HuH-7.5 (cell line): ENCODE measurements around the gene CSMD2.

Experiments
- DNase-seq: peaks from one replicate; pipeline ENCODE4 v3.0.0; 2011; ENCODE audit warnings: low spot score

Gene CSMD2

DNA sequence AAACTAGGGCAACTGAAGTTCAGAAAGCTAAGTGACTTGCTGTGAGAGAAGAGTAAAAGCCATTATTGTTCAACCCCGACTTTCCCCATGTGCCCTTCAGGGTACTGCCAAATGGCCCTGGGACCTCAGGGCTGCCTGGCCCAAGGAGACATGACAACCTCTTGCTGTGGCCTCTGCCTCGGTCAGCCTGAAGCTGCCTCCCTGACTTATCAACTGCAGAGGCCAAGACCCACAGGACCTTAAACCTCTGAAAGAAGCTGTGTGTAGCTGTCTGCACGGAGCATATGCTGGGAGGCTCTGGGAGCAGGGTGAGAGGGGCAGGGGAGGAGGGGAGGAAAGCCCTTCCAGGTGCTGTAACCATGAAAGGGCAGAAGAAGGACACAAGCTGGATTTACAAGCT, 265.3 kb downstream of the CSMD2 start:
- DNase-seq: no peak

DNA sequence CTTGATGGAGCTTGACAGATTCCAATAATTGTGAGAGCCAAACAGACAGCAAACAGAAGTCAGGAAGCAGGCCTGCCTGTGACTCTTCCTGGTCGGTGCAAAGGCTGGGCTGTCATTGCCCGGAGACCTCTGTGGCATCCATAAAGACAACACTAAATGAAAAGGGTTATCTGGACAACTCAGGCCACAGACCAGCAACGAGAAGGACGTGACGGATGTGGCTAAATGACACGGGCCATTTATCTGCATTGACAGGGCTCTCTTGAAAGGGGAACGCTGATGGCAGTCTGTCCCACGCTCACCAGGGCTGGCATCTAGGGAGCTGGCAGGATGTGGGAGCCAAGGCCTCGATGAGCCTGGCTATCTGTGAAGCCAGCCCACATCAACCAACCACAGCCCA, 266.1 kb downstream of the CSMD2 start:
- no peak for DNase-seq

DNA sequence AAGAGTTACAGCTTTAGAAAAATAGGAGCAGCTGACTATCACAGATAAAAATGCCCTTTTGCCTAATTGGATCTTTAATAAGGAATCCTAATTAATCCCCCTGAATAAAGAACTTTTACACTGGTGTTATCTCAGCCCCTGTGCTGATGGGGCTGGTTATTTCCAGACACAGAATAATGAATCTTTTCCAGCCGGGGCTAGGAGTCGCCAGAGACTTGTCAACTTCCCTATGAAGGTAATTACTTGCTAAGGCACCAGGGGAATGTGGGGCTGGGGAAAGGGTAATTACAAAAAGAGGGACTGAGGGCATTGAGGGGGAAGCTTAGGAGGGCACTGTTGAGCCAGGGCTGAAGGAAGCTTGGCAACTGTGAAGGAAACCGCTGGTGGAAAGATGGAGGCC, 266.6 kb downstream of the CSMD2 start:
- no peak for DNase-seq

DNA sequence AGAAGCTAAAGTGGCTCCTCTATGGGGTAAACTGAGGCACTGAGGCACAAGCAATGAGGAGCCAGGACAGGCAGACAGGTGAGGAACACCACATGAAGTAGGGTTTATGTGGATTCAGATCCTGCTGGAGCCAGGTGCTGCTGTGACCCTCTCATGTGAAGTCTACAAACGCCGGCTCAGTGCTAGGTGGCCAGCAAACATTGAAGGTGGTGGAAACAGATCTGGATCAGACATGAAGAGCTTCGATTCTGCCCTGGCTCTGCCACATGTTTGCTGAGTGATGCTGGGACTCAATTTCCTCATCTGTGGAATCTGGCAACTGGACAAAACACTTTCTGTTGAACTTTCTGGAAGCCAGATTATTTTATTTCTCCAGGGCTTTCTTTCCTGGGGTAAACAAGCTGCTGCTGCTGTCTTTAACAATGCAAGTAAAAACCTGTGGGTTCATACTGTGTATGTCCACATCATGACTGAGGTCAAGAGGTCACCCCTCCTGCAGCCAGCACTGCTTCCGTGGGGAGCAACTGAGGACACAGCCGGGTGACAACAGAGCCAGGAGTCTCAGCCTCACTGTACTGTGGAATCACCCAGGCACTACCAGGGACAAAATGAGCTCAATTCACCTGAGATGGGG, 267.8 kb downstream of the CSMD2 start:
- no peak for DNase-seq

DNA sequence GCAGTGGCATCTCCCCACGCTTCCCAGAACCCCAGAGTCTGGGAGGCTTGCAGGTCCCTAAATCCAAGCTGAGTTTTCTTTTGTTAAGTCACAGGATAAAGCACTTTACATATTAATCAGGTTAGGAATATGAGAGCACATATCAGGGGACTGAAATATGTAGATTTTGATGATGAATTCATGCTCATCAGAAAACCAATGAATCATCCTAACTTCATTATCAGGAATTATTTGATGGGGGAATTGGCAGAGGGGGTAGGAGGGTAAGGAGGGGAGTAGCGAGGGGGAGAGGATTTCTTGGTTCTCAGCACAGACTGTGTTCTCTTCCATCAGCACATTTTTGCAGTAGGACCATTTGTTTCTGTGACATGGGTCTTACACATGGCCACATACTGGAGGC, 269.1 kb downstream of the CSMD2 start:
- DNase-seq: no peak

DNA sequence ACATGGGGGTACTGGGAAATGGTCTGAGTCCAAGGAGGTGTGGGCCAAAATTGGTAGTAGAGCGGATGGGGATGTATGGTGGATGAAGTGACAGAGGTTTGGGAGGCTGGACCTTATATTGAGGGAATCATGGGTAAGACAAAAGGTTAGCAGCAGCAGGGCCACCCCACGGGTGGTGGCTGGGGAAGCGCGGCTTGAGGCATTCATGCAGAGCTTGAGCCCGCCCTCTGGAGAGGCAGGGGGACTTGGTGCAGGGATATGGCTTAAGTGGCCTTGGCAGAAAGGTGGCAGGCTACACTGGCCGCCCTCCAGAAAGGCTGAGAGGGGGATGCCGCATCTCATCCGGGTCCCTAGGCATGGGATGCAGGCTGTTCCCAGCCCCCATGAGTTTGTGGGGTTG, 269.6 kb downstream of the CSMD2 start:
- DNase-seq: no peak

DNA sequence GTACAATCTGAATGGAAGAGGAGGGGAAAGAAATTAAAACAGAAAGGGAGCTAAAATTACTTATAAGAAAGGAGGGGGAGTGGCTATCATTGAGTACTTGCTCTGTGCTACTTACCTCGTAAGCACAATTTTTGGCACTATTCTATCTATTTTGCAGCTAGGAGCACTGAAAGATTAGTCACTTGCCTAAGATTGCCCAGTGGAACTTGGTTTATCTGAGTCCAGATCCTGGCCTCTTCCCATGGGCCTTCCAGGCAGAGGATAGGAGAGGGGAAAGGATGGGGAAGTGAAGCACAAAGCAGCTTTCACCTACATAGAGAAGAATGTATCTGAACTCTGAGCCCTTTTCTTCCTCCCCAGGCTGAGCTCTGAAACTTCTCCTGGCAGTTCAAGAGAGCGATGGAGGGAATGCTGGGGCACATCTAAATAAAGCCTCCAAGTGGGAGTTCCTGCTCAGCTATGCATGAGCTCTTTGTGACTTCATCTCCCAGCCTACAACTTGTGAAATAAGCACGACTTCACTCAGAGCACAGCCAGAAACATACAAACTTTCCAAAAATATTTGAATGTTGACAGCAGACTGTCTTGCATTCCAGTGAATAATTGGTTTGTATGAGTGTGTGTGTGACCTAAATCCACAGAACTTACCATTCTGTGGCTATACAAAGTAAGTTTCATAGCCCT, 271.7 kb downstream of the CSMD2 start:
- DNase-seq: no peak

DNA sequence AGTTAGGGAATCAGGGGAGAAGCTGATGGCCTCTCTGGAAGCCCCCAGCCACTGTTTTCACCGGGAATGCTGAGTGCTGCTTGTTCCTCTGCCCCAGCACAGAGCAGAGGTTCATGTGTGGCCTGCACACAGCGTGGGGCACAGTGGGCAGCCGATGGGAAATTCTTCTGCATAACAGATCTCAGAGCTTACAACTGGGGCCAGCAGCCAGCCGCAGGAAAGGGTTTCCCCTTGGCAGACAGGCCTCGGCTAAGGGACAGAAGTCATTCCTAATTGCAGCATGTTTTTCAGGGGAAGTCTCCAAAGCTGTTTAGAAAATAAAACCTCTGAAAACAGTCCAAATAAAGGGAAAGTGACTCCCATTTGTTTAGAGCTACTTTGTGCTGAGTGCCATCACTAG, 278.5 kb downstream of the CSMD2 start:
- no peak for DNase-seq

DNA sequence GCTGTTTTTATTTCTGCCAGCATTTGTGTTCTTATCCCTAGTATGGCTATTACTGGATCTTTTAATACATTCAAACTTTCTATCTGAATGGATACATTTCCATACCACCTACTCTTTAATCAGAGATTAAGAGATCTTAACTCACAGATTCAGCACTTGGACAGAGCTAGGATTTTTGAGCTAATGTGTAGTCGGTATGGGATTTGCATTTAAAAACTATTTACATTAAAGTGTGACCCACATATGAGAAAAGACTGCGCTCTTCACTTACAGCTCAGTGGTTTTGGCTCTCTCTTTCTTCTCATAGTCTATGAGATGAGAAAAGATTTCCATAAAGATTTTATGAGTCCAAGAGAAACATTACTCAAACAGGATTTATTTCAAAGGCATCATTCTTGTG, 284.7 kb downstream of the CSMD2 start:
- DNase-seq: no peak

DNA sequence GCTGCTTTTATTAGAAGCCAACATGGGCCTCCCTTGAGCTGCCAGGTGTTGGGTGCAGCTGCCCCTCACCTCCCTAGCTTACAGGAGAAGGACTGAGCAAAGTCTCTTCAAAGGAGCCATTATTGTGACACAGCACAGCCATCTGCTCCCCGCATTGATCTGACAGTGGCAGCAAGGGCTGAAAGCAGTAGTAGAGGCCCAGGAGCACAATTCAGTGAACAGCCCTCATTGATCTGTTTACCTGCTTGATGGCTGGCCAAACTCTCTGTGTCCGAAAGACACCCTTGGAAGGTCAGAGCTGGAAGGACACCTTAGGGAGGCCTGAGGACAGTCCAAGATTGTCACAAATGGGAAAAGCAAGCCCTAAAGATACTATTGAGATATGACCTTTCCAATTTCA, 286.6 kb downstream of the CSMD2 start:
- no peak for DNase-seq

DNA sequence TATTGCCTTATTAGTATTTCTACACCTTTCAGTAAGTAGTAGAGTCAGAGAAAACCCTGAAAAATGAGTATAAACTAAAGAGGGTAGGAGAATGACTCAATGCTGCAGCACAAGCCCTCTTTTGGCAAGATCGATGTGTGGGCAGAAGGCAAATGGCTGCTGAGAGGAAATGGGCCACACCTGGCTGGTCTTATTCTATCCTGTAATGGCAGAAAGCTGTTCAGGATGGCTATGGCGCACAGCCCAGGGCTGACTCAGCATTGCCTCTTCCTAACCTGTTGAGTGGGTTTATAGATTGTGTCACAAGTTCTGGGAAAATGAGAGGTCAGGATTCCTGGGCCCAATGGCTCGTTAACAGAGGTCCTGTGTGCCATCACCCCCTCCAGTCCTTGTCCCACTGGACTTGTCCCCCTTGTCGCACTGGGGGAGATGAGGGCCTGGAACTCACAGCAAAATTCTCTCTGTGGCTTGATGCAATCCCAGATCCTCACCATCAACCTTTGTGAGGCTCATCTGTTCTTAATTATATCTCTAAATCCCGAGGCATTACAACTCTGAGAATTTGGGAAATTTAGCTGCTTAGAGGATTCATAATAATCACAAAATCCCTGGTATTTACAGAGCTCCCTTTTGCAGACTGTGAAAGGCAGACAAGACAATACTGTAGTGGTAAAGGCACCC, 287.9 kb downstream of the CSMD2 start:
- DNase-seq: no peak

DNA sequence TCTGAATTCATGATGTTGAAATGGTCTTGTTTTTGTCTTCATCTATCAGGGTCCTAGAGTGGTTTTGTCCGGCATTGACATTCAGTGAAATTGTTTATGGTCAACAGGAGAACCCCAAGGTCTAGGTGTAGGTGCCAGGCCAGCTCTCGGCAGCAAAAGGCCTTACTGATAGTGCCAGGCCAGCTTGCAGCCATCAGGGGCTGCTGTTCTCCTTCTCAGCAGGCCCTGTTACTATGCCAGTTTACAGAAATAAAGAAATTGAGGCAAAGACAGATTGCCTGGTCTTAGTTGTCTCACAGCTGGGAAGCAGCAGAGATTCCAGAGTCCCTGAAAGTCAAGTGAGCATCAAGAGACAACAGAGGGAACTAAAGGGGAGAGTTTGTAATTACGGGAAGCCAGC, 289.2 kb downstream of the CSMD2 start:
- DNase-seq: no peak

DNA sequence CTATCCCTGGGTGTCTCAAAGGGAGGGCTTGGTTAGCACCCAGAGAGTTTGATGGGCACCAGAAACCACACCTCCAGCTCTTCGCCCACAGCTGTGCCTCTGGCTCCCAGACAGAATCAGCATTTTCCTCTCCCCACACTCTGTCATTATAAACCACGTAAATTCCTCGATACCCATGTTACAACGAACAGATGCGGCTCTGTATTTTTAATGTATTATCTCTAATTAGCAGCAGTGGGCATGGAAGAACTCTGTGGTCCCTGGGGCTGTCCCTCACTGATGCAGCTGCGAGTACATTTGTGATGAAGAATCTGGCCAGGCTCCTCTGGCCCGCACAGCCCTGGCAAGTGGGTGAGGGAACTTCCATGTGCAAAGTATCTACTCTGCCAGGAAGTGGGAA, 290.4 kb downstream of the CSMD2 start:
- no peak for DNase-seq

DNA sequence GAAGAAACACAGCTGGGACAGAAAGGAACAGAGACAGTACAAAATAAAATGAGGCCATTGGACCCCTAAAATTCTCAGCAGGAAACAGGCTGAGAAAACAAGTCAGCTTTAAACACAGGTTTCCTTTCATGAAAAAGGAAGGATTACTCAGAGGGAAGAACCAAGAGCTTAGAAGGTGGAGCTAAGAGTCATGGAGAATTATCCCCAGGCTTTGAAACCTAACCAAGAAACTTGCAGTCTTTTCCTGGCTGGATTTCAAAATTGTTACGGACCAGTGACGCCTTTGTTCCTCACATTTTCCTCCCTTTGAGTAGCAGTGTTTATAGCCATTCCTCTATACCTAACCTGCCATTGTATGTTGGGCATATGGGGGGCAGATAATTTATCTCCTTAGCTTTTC, 292.3 kb downstream of the CSMD2 start:
- DNase-seq: no peak

DNA sequence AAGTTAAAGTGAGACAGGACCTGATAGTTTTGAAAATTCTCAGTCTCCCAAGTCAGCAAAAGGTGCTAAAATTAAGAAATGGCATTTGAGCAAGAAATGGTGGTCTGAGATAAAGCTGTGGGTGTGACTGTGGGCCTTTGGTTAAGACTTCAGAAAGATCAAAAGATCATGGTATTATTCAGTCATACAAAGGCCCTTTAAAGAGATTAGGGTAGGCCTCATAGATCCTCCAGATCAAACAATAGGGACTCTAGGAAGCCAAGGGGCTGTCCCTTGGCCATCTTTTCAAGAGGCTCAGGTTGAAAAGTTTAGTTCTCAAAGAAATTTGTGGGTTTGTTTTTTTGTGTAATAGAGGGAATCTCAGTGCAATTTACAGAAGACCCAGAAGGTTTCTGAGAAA, 292.8 kb downstream of the CSMD2 start:
- no peak for DNase-seq

DNA sequence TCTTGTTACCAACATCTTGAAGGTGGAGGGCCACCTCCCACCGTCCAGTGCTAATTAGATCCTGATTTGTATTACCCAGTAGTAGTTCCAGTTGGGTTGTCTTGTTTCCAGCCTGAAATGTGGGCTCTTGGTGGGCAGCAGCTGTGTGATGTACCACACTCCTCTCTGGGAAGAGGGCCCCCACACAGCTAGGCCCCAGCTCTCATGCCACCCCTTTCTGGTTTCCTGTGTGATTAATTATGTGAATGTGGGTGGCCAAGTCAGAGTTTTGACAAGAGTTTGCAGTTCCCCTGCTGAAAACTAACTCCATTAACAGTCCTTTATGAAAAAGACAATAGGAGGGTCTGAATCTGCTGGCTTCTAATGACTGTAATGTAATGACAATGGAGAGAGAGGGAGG, 297.3 kb downstream of the CSMD2 start:
- no peak for DNase-seq

DNA sequence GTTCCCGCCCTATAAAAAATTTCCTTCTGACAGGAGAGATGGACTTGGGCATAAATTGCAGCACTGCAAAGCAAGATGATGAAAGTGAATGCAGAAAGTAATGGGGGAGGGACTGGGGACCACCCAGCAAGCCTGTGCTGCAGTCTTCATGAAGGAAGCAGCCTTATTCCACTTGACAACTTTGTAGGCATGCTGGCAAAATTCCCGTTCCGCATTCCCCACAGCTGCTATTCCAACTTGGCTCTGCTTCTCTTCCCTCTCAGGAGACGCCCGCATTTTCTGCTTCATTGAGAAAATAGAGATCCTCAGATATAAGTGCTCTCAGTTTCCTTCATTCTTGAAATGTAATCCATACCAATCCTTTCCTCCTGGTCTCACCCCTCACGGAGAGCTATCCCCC, 298.7 kb downstream of the CSMD2 start:
- no peak for DNase-seq

DNA sequence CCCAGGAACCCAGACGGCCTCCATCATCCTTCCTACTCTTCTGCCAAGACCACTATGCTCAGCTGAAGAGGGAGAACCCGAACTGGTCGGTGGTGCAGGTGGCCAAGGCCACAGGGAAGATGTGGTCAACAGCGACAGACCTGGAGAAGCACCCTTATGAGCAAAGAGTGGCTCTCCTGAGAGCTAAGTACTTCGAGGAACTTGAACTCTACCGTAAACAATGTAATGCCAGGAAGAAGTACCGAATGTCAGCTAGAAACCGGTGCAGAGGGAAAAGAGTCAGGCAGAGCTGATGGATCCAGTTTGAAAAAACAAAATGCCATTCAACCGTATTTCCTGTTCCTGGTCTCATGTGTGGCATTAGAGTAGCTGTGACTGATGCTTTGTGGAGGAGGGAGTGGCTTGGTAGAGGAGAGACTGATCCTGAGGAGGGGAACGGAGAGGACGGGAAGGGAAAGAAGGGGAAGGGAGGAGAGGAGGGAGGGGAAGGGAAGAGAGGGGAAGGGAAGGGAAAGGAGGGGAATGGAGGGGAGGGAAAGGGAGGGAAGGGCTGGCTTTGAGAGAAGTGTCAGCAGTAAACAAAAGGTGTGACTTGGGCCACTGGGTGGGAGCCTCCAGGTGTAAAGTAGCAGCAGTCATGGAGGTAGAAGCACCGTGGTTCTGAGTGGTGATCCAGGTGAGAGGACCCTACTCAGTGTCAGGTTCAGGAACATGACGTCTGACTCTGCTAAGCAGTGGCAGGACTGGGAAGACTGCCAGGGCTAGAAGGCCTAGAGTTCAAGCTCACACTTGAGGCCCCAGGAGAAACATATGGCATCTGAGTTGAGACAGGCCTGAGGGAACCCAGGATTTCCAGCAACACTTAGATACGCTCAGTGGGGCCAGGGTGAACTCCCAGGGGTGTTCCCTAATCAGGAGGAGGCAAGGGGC, 300.3 kb downstream of the CSMD2 start:
- no peak for DNase-seq

DNA sequence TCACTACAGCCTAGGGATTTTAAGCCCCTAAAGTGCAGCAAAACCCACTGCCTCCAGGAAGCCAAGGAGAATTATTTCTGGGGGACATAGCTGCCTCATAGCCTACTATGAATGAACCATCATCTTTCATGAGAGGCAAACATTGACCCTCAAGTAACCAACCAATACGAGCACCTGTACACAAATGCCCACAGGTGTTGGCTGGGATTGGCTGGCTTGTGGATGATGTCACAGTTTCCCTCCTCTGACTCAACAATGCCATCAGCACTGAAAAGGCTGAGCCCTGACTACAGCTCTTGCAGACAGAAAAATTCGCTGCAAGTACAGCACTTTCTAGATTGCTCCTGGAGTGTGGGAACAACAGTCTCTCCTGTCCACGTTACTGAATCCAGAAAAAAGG, 301.3 kb downstream of the CSMD2 start, which contains the start of gene HMGB4:
Gene HMGB4 (plus strand): TSS at position 301 of the 400 bp plus-strand sequence. CDS start 113 bp downstream, outside the sequence.
- no peak for DNase-seq

DNA sequence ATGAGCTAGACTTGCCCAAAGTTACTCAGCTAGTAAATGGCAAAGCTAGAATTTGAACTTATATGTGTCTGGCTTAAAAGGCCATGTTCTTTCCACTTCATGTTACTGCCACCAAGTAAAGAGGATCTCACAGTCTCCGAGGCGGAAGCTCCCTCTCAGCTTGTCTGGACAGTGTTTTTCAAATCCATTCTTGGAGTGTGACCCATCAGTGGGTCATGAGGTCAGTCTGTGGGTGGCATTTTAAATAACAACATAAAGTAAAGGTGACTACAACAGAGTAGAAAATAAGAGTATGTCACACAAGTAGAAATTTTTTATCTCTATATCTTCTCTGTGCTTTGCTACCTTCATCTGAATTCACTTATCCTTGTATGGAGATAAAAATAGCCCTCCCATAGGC, 304.4 kb downstream of the CSMD2 start:
- DNase-seq: no peak

DNA sequence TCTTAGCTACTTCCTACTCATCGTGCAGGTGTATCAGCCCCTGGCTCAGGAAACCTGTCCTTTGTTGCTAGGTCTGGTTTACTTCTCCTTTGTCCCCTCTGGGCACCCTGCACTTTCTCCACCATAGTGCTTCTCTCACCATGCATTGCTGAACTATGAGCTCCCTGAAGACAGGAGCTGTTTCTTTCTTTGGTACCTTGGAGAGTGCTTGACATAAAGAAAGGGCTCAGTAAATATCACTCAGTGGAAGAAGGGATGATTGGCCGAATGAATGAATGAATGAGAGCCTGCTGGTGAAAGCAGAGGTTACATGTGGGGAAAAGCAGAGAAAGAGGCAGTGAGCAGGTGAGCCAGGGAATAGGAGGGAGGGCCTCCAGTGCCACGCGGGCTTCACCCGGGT, 310.9 kb downstream of the CSMD2 start:
- no peak for DNase-seq

DNA sequence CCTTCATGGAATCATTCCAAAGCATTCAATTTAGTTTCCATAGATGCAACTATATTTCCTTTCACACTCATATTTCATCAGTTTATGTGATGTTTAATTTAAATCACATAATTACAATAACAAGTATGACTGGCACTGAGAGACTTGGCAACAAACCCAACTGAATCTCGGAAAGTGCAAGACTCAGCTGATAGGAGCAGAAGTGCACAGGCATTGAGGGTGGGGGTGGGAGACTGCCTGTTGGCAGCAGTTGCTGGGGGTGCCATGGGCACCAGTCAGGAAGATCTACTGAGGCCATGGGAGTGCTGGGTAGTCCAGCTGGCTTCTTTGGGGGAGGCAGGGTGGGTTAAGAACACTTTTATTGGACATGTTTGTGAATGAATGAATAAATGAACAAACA, 311.6 kb downstream of the CSMD2 start:
- DNase-seq: no peak
